H1 (cell line): ENCODE results near the gene NT5C. TPM values are rescaled to one million over a fixed set of nuclear protein-coding genes. Genes with fewer than 3 reads are reported as not detected.

ENCODE experiments used
- ASH2L ChIP-seq: fragments of 200-600, 300-600 bp; sonication (generic); IDR thresholded peaks from one replicate; pipeline ENCODE4 v1.7.1; 2017; ENCODE audit warnings: low read length
- CBX8 ChIP-seq: fragments of 300-800, 300-1000 bp; sonication (generic); IDR thresholded peaks from 2 replicates; pipeline ENCODE4 v1.7.1; 2016; ENCODE audit warnings: low read depth, low read length, borderline replicate concordance
- GABPA ChIP-seq: IDR thresholded peaks from 2 replicates; pipeline ENCODE4 v1.6.1; 2011; ENCODE audit warnings: mild to moderate bottlenecking, low read length, moderate library complexity, borderline replicate concordance; ENCODE audit not compliant: insufficient read depth
- KDM4A ChIP-seq: IDR thresholded peaks from one replicate; pipeline ENCODE4 v1.7.1; 2012; ENCODE audit warnings: low read depth, mild to moderate bottlenecking, moderate library complexity, low read length, inconsistent platforms; ENCODE audit not compliant: severe bottlenecking
- NRF1 ChIP-seq: IDR thresholded peaks from 2 replicates; pipeline ENCODE4 v1.6.1; 2011; ENCODE audit warnings: mild to moderate bottlenecking, low read depth, low read length, improper control_type of control experiment
- PHF8 ChIP-seq: fragments of 200-600 bp; sonication (generic); conservative IDR thresholded peaks from 2 replicates; pipeline ENCODE4 v1.7.1; 2012; ENCODE audit warnings: low read depth, mild to moderate bottlenecking, inconsistent platforms, low read length, moderate library complexity
- POLR2A ChIP-seq, 2 experiments: IDR thresholded peaks; 1 replicate in 1 of 2; 2 replicates in 1 of 2; pipeline ENCODE4 v1.6.1; 2011; ENCODE audit warnings: low read depth in 2 of 2, low read length in 2 of 2, mild to moderate bottlenecking in 2 of 2; ENCODE audit errors: control extremely low read depth in 1 of 2
- RAD21 ChIP-seq, 2 experiments: IDR thresholded peaks in 1 of 2; conservative IDR thresholded peaks in 1 of 2; 2 replicates each; pipeline ENCODE4 v1.6.1; 2011; ENCODE audit warnings: low read depth in 2 of 2, low read length in 2 of 2, improper control_type of control experiment in 1 of 2, inconsistent platforms in 1 of 2, mild to moderate bottlenecking in 1 of 2, moderate library complexity in 1 of 2
- YY1 ChIP-seq: IDR thresholded peaks from 2 replicates; pipeline ENCODE4 v1.6.1; 2011; ENCODE audit warnings: low read depth, mild to moderate bottlenecking, low read length
- polyA plus RNA-seq, 7 experiments: library from polyadenylated mRNA; depleted of rRNA in 3 of 7; stranded (reverse) in 5 of 7; unstranded in 2 of 7; fragments of >200 nt in 5 of 7; fragments of 200-250 nt in 2 of 7; gene quantifications; 1 replicate in 5 of 7; 2 replicates in 1 of 7; 4 replicates in 1 of 7; pipeline versions ENCODE4 v1.2.1 to v1.2.3, GENCODE V29; 2011 to 2013; ENCODE audit warnings: missing spikeins in 2 of 7, mixed read lengths in 2 of 7
- total RNA-seq: library from RNA; stranded (reverse); fragmentation: NEBNext Ultra II Directional; extraction: Animal tissue kit (Norgen Biotek cat#: 25700); gene quantifications from 2 replicates; pipeline ENCODE4 v1.2.1, GENCODE V29; 2021
- TF ChIP-seq, protein P1 (sequence below): IDR thresholded peaks from 2 replicates; pipeline ENCODE4 v1.6.1; 2012; ENCODE audit warnings: low read length, inconsistent platforms
- TF ChIP-seq, protein P2 (sequence below): IDR thresholded peaks from 2 replicates; pipeline ENCODE4 v1.6.1; 2011; ENCODE audit warnings: low read length, improper control_type of control experiment
- TF ChIP-seq, protein P3 (sequence below): IDR thresholded peaks from 2 replicates; pipeline ENCODE4 v1.6.1; 2012; ENCODE audit warnings: inconsistent platforms
- TF ChIP-seq, protein P4 (sequence below), 3 experiments: IDR thresholded peaks; 1 replicate in 2 of 3; 2 replicates in 1 of 3; pipeline versions ENCODE4 v1.5.1 to v1.6.1; 2011; ENCODE audit warnings: low read length in 3 of 3, mild to moderate bottlenecking in 3 of 3, inconsistent platforms in 2 of 3, low read depth in 1 of 3, moderate library complexity in 1 of 3; ENCODE audit not compliant: insufficient read depth in 1 of 3; ENCODE audit errors: control extremely low read depth in 1 of 3
- TF ChIP-seq, protein P5 (sequence below): IDR thresholded peaks from 2 replicates; pipeline ENCODE4 v1.6.1; 2012; ENCODE audit warnings: inconsistent platforms

Gene NT5C
- total and polyA plus RNA-seq, 2 of the 8 experiments (the other 6 are each of a cell fraction or from before 2014, with no cell fraction given): 52.1 to 66.4 TPM

DNA sequence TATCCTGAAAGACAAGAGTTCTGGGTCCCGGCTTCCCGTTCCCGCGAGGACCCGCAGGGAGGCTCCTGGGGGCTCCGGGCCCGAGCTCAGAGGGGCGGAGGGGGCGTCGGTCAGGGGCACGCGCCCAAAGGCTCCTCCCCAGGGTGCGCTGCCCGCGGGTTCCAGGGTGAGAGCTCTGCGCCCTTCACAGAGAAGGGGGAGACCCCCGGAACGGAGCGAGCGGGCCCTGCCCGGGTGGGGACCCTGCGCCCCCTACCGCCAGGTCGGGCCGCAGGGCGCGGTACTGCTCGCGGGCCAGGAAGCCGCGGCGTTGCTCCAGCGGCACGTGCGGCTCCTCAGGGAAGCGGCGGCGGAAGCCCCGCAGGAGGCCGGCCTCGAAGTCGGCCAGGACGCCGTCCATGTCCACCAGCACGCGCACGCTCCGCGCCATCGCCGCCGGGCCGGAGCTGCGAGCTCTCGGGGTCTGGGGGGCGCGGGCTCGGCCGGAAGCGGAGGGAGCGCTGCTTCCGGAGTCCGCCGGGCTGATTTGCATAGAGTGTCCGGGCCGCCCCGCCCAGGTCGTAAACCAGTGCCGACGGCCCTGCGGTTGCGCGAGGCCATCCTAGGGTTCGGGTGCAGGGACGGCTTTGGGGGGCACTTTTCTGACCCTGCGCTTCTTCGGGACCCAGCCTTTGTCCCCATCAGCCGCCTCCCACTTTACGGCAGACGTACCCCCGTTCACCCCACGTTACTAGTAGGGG is at the start of gene NT5C (continued):
- TF ChIP-seq, protein P1, sequence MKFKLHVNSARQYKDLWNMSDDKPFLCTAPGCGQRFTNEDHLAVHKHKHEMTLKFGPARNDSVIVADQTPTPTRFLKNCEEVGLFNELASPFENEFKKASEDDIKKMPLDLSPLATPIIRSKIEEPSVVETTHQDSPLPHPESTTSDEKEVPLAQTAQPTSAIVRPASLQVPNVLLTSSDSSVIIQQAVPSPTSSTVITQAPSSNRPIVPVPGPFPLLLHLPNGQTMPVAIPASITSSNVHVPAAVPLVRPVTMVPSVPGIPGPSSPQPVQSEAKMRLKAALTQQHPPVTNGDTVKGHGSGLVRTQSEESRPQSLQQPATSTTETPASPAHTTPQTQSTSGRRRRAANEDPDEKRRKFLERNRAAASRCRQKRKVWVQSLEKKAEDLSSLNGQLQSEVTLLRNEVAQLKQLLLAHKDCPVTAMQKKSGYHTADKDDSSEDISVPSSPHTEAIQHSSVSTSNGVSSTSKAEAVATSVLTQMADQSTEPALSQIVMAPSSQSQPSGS: no peak
- TF ChIP-seq KDM4A (peak; percentile 94), GABPA (peak; percentile 87), PHF8 (peak; percentile 92), CBX8 (no peak), POLR2A (IDR thresholded peaks at IDR 0.05; ENCODE audit: control extremely low read depth in 1 of 2, low read depth in 2 of 2, low read length in 2 of 2) (peak; percentile 72 to 75; a peak in 2 of 3 replicates), RAD21 (IDR thresholded peaks at IDR 0.05 in 1 of 2, conservative IDR thresholded peaks at IDR 0.05 in 1 of 2; ENCODE audit: low read depth in 2 of 2, low read length in 2 of 2) (peak; percentile 32 to 42; a peak in 2 of 4 replicates), YY1 (peak; percentile 66; the same call in 1 of the 2 replicates), ASH2L (peak; percentile 52), NRF1 (peak; percentile 46)
- TF ChIP-seq, protein P2, sequence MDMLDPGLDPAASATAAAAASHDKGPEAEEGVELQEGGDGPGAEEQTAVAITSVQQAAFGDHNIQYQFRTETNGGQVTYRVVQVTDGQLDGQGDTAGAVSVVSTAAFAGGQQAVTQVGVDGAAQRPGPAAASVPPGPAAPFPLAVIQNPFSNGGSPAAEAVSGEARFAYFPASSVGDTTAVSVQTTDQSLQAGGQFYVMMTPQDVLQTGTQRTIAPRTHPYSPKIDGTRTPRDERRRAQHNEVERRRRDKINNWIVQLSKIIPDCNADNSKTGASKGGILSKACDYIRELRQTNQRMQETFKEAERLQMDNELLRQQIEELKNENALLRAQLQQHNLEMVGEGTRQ: 0 out of 2 replicates have a peak, but pooled peaks have one; percentile 42
- TF ChIP-seq, protein P3, sequence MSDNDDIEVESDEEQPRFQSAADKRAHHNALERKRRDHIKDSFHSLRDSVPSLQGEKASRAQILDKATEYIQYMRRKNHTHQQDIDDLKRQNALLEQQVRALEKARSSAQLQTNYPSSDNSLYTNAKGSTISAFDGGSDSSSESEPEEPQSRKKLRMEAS: peak; percentile 95
- TF ChIP-seq, protein P4, sequence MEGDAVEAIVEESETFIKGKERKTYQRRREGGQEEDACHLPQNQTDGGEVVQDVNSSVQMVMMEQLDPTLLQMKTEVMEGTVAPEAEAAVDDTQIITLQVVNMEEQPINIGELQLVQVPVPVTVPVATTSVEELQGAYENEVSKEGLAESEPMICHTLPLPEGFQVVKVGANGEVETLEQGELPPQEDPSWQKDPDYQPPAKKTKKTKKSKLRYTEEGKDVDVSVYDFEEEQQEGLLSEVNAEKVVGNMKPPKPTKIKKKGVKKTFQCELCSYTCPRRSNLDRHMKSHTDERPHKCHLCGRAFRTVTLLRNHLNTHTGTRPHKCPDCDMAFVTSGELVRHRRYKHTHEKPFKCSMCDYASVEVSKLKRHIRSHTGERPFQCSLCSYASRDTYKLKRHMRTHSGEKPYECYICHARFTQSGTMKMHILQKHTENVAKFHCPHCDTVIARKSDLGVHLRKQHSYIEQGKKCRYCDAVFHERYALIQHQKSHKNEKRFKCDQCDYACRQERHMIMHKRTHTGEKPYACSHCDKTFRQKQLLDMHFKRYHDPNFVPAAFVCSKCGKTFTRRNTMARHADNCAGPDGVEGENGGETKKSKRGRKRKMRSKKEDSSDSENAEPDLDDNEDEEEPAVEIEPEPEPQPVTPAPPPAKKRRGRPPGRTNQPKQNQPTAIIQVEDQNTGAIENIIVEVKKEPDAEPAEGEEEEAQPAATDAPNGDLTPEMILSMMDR (IDR thresholded peaks at IDR 0.05; ENCODE audit: control extremely low read depth in 1 of 3, insufficient read depth in 1 of 3, low read depth in 1 of 3, low read length in 3 of 3): peak; percentile 65 to 72 (median 68)
- TF ChIP-seq, protein P5, sequence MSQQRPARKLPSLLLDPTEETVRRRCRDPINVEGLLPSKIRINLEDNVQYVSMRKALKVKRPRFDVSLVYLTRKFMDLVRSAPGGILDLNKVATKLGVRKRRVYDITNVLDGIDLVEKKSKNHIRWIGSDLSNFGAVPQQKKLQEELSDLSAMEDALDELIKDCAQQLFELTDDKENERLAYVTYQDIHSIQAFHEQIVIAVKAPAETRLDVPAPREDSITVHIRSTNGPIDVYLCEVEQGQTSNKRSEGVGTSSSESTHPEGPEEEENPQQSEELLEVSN: peak; percentile 88
